ENCODE results near the gene CD59. TPM values are rescaled to one million over a fixed set of nuclear protein-coding genes. Genes with fewer than 3 reads are reported as not detected.

CD59 gene
- total RNA-seq, 2 experiments from 2014 or later, result 35.2 to 37.8 TPM

- intact Hi-C loops (cut with DNase I, micrococcal nuclease), result no loop called here
- Mint-ChIP-seq H3K36me3 (ENCODE audit: low read depth) (peaks cover 77% of the 10 kb centered on the region), H3K27me3 (no peaks in the 10 kb centered on the region), H3K4me3 (no peak overlapping the region), H3K9me3 (no peaks in the 10 kb centered on the region), H3K27ac (no peak overlapping the region), H3K4me1 (ENCODE audit: low read depth) (no peaks in the 10 kb centered on the region)
- Histone ChIP-seq H3K4me1 (ENCODE audit: insufficient read depth, low read length) (no peaks in the 10 kb centered on the region), H3K27me3 (ENCODE audit: control insufficient read depth in 1 of 2, insufficient read depth in 2 of 2, low read length in 2 of 2) (no peaks in the 10 kb centered on the region), H3K9me3 (ENCODE audit: control insufficient read depth in 1 of 2, insufficient read depth in 1 of 2, low read length in 2 of 2) (no peaks in the 10 kb centered on the region), H3K36me3 (ENCODE audit: insufficient read depth, low read length) (peaks cover 59% of the 10 kb centered on the region), H3K27ac (ENCODE audit: low read depth in 1 of 2, low read length in 2 of 2) (no peak overlapping the region), H3K4me3 (ENCODE audit: low read length) (no peak overlapping the region)
- TF ChIP-seq, protein P1, sequence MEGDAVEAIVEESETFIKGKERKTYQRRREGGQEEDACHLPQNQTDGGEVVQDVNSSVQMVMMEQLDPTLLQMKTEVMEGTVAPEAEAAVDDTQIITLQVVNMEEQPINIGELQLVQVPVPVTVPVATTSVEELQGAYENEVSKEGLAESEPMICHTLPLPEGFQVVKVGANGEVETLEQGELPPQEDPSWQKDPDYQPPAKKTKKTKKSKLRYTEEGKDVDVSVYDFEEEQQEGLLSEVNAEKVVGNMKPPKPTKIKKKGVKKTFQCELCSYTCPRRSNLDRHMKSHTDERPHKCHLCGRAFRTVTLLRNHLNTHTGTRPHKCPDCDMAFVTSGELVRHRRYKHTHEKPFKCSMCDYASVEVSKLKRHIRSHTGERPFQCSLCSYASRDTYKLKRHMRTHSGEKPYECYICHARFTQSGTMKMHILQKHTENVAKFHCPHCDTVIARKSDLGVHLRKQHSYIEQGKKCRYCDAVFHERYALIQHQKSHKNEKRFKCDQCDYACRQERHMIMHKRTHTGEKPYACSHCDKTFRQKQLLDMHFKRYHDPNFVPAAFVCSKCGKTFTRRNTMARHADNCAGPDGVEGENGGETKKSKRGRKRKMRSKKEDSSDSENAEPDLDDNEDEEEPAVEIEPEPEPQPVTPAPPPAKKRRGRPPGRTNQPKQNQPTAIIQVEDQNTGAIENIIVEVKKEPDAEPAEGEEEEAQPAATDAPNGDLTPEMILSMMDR (IDR thresholded peaks at IDR 0.05), result no peak
- DNase-seq (no peak), ATAC-seq (ENCODE audit: poor library complexity) (no peak)
- ChIA-PET CTCF (interaction anchor here (0.9 kb wide), 1 partner anchor 29 kb away, joined by 6 read pairs; no protein-coding TSS in a partner anchor), POLR2A (no interaction called here)
Measured at GRCh38 chr11:33713856-33714398, 22.3 kb downstream of the CD59 start.

DNA sequence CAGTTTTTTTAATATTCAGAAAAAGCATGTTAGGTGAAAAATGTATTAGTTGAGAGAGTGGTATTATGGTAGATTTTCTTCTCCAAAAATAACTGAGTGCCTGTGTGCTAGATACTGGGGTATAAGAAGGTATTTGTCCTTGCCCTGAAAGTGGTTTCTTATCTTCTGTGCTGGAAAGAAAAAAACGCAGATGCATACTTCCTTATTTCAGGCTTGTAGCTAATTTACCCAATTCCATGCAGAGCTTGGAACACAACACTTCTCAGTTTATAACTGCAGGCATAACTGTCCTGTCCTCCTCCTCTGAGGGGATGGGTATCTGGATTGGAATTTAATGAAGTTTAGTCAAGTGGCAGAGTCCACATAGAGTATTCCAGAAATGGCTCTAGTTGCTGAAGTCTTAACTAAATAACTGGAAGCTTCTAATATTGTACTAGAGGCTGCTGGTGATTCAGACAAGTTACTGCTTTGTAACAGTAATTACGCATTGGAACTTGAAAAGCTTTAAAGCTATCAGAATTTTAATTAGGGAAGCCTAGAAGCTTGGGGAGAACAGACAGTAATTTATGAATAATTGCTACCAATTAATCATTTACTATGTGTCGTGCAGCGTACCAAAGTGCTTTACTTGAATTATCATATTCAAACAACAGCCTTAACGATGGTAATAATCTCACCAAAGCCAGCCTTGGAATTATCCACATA is 22.9 kb downstream of the CD59 start:
- peaks cover 58% of the 10 kb centered on the region for H3K36me3 ChIP-seq (ENCODE audit: insufficient read depth, low read length)
- H3K36me3 Mint-ChIP-seq (ENCODE audit: low read depth), result peaks cover 77% of the 10 kb centered on the region
- ChIA-PET CTCF (no interaction called here), POLR2A (no interaction called here)
- DNase-seq (no peak), ATAC-seq (ENCODE audit: poor library complexity) (no peak)
- intact Hi-C loops (cut with DNase I, micrococcal nuclease), result no loop called here
- H3K4me1 Mint-ChIP-seq (ENCODE audit: low read depth), result no peaks in the 10 kb centered on the region
- H3K4me3 Mint-ChIP-seq, result no peak overlapping the region
- TF ChIP-seq, protein P1 (IDR thresholded peaks at IDR 0.05), result no peak
- H3K4me1 ChIP-seq (ENCODE audit: insufficient read depth, low read length), result no peaks in the 10 kb centered on the region
- no peaks in the 10 kb centered on the region for H3K27me3 ChIP-seq (ENCODE audit: control insufficient read depth in 1 of 2, insufficient read depth in 2 of 2, low read length in 2 of 2)
- no peaks in the 10 kb centered on the region for H3K9me3 Mint-ChIP-seq
- H3K27me3 Mint-ChIP-seq, result no peaks in the 10 kb centered on the region
- H3K27ac ChIP-seq (ENCODE audit: low read depth in 1 of 2, low read length in 2 of 2), result no peak overlapping the region
- no peak overlapping the region for H3K4me3 ChIP-seq (ENCODE audit: low read length)
- no peak overlapping the region for H3K27ac Mint-ChIP-seq
- H3K9me3 ChIP-seq (ENCODE audit: control insufficient read depth in 1 of 2, insufficient read depth in 1 of 2, low read length in 2 of 2), result no peaks in the 10 kb centered on the region

DNA sequence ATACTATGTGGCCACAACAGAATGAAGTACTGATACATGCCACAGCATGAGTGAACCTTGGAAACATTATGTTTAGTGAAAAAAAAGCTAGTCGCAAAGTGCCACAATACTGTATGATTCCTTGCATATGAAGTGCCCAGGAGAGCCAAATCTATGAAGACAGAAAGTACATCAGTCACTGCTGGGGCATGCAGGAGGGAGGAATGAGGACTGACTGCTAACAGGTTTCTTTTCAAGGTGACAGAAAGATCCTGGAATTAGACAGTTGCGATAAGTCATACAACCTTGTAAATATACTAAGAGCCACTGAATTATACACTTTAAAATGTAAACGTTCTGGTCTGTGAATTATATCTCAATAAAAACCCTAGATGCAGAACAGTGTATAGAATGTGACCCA is 23.8 kb downstream of the CD59 start:
- TF ChIP-seq, protein P1 (IDR thresholded peaks at IDR 0.05), result no peak
- Histone ChIP-seq H3K9me3 (ENCODE audit: control insufficient read depth in 1 of 2, insufficient read depth in 1 of 2, low read length in 2 of 2) (no peaks in the 10 kb centered on the region), H3K27ac (ENCODE audit: low read depth in 1 of 2, low read length in 2 of 2) (no peak overlapping the region), H3K27me3 (ENCODE audit: control insufficient read depth in 1 of 2, insufficient read depth in 2 of 2, low read length in 2 of 2) (no peaks in the 10 kb centered on the region), H3K4me1 (ENCODE audit: insufficient read depth, low read length) (no peaks in the 10 kb centered on the region), H3K36me3 (ENCODE audit: insufficient read depth, low read length) (peaks cover 53% of the 10 kb centered on the region), H3K4me3 (ENCODE audit: low read length) (no peak overlapping the region)
- intact Hi-C loops (cut with DNase I, micrococcal nuclease), result no loop called here
- H3K9me3 Mint-ChIP-seq, result no peaks in the 10 kb centered on the region
- CTCF ChIA-PET, result no interaction called here
- no peak overlapping the region for H3K4me3 Mint-ChIP-seq
- H3K27me3 Mint-ChIP-seq, result no peaks in the 10 kb centered on the region
- no peak overlapping the region for H3K27ac Mint-ChIP-seq
- ATAC-seq (ENCODE audit: poor library complexity) (no peak), DNase-seq (no peak)
- peaks cover 69% of the 10 kb centered on the region for H3K36me3 Mint-ChIP-seq (ENCODE audit: low read depth)
- H3K4me1 Mint-ChIP-seq (ENCODE audit: low read depth), result no peaks in the 10 kb centered on the region
- POLR2A ChIA-PET, result no interaction called here

Measured in CD4-positive, alpha-beta T cell (primary cell).